Kidney epithelial cell (primary cell): ENCODE measurements around the gene TFPT. TPM values are rescaled to one million over a fixed set of nuclear protein-coding genes. Genes with fewer than 3 reads are reported as not detected.

Source experiments
- DNase-seq: peaks from one replicate; pipeline ENCODE4 v3.0.0-alpha.2; 2010; ENCODE audit warnings: low read depth
- H3K27me3 ChIP-seq: 2 replicates; pipeline ENCODE4 v1.6.0; 2011; ENCODE audit warnings: low read length; ENCODE audit not compliant: control insufficient read depth, insufficient read depth
- H3K36me3 ChIP-seq: 2 replicates; pipeline ENCODE4 v1.5.1; 2011; ENCODE audit warnings: low read length; ENCODE audit not compliant: control insufficient read depth, insufficient read depth
- H3K4me3 ChIP-seq: 2 replicates; pipeline ENCODE4 v1.5.1; 2011; ENCODE audit warnings: low read depth, mild to moderate bottlenecking, control low read depth, low read length
- total RNA-seq: library from RNA; depleted of rRNA; stranded (reverse); fragments of >200 nt; gene quantifications from 2 replicates; pipeline ENCODE4 v1.2.3, GENCODE V29; 2015
- TF ChIP-seq, protein P1 (sequence below): IDR thresholded peaks from 2 replicates; pipeline ENCODE4 v1.5.1; 2011; ENCODE audit warnings: mild to moderate bottlenecking, moderate library complexity, low read length, control low read depth, inconsistent platforms; ENCODE audit not compliant: insufficient read depth, poor library complexity, severe bottlenecking

Gene TFPT
- total RNA-seq, 1 donor from 2014 or later: 31.0 TPM

DNA sequence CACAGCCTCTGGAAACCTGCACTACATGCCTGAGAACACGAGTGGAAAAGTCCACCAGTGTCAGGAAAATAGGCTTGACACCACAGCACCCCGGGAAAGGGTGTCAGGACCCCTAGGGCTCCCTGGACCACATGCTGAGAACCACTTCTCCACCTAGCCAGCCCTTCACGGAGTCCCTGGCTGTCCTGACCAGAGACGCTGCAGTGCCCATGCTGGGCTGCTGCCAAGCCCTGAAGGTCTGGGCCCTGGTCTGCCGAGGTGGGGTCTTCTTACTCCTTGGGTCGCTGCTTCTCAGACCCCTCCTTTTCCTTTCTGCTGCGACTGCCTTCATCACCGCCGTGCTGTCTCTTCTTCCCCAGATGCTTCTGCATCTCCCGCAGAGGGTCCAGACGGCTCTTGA, 41.0 kb upstream of the TFPT start:
- no peak for DNase-seq
- Histone ChIP-seq H3K4me3 (no peak overlapping the region), H3K36me3 (peaks cover 4% of the 10 kb centered on the region), H3K27me3 (no peaks in the 10 kb centered on the region)
- TF ChIP-seq, protein P1, sequence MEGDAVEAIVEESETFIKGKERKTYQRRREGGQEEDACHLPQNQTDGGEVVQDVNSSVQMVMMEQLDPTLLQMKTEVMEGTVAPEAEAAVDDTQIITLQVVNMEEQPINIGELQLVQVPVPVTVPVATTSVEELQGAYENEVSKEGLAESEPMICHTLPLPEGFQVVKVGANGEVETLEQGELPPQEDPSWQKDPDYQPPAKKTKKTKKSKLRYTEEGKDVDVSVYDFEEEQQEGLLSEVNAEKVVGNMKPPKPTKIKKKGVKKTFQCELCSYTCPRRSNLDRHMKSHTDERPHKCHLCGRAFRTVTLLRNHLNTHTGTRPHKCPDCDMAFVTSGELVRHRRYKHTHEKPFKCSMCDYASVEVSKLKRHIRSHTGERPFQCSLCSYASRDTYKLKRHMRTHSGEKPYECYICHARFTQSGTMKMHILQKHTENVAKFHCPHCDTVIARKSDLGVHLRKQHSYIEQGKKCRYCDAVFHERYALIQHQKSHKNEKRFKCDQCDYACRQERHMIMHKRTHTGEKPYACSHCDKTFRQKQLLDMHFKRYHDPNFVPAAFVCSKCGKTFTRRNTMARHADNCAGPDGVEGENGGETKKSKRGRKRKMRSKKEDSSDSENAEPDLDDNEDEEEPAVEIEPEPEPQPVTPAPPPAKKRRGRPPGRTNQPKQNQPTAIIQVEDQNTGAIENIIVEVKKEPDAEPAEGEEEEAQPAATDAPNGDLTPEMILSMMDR: no peak

DNA sequence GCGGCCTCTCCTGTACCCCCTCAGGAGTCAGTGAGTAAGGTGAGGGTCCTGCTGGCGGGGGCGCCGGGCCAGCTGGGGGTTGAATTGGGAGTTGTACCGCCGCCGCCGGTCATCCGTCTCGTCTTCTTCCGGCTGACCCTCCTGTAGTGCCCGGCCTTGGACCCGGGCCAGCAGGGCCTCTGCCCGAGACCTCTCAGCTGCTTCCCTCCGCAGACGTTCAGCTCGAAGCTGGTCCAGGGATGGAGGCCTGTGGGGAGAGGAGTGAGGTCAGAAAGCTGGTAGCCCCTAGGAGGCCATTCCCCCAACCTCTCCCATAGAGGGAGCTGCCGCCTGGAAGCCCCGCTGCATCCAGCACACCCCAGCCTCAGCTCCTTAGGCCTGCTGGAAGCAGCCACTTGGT, 40.2 kb upstream of the TFPT start:
- DNase-seq: no peak
- peaks cover 5% of the 10 kb centered on the region for H3K36me3 ChIP-seq
- no peaks in the 10 kb centered on the region for H3K27me3 ChIP-seq
- TF ChIP-seq, protein P1: no peak
- no peak overlapping the region for H3K4me3 ChIP-seq

DNA sequence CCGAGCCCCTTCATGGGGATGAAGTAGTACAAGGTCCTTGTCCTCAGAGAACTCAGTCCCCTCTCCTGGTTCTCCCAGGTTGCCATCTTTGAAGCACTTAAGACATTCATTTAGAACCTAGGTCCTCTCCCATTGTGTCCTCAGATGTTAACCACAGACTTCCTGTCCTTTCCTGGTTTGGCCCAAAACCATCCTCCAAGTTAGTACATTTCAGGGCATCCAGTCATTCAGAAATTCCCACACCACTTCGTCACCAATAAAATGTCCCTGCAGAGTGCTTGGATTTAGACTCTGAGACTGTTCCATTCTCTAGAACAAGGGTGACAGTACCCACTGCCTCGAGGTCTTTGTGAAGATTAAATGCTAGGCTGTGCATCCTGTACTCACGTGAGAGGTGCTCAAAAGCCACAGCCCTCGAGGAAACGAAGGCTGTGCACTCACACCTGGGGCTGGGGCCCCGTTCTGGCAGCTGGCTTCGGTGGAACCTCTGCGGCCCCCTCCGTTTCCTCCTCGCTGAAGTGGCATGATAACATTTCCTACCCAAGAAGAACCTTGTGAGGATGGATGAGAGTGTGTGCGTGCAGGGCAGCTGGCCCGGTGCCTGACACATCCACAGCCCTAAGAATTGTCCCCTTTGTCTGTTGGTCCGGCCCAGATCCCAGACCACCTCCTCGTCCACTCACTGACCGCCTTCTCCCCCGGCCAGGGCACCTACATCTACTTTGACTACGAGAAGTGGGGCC, 39.3 kb upstream of the TFPT start:
- Histone ChIP-seq H3K27me3 (no peaks in the 10 kb centered on the region), H3K4me3 (no peak overlapping the region), H3K36me3 (peaks cover 5% of the 10 kb centered on the region)
- DNase-seq: no peak
- TF ChIP-seq, protein P1: no peak

DNA sequence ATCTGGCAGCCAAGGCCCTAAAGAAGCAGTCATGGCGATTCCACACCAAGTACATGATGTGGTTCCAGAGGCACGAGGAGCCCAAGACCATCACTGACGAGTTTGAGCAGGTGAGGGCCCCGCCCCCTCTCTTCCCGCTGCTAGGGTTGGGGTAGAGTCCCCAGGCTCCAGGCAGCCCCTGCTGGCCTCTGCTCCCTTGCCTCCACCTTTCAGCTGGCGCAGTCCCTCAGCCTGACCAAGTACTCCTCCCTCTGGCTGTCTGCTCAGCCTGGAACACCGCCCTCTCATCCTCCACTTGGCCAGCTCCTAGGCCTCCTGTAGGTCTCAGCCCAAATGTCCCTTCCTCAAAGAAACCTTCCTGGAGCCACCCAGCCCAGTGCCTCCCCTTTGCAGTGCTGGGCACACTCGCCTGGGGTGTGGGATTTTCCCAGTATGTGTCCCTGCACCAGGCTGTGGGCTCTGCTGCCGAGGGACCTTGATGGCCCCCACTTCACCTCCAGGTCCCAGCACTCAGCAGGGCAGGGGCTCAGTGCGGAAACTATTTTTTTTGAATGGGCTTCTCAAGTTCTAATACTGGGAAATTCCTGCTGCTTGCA, 38.4 kb upstream of the TFPT start:
- TF ChIP-seq, protein P1: no peak
- DNase-seq: no peak
- Histone ChIP-seq H3K27me3 (no peaks in the 10 kb centered on the region), H3K4me3 (no peak overlapping the region), H3K36me3 (peaks cover 8% of the 10 kb centered on the region)

DNA sequence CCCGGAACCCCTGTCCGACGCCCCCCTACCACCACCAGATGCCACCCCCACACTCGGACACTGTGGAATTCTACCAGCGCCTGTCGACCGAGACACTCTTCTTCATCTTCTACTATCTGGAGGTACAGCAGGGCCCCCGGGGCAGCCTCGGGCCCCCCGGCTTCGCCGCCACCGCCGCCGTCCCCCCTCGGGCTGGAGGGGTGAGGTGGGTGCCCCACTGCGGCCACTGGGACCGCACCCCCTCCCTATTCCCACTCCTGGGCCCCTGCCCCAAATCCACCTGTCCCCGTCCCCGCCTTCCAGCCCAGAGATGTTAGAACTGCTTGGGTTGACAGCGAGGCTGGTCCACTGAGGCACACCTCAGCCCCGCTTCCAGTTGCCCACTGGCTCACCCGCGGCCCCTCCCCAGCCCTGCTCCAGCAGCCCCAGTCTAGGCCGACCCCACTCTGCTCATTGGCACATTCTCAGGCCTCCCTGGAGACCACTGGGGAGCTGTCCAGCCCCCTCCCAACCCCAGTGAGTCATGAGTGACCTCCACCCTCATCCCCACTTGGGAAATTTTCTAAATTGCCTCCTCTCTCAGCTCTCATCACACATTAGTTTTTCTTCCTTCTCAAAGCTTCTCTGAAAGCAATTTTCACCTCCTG, 37.5 kb upstream of the TFPT start:
- TF ChIP-seq, protein P1: no peak
- DNase-seq: no peak
- Histone ChIP-seq H3K4me3 (no peak overlapping the region), H3K36me3 (peaks cover 8% of the 10 kb centered on the region), H3K27me3 (no peaks in the 10 kb centered on the region)

DNA sequence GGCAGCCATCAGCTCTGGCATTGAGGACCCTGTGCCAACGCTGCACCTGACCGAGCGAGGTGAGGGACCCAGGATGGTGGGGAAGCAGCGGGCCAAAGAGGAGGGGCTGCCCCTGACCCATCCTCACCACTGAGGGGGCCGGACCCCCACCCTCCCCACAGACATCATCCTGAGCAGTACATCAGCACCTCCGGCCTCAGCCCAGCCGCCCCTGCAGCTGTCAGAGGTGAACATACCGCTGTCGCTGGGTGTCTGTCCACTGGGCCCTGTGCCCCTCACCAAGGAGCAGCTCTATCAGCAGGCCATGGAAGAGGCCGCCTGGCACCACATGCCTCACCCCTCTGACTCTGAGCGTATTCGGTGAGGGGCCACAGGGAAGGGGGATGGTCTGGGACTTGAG, 36.8 kb upstream of the TFPT start:
- Histone ChIP-seq H3K27me3 (no peaks in the 10 kb centered on the region), H3K36me3 (peaks cover 8% of the 10 kb centered on the region), H3K4me3 (no peak overlapping the region)
- no peak for DNase-seq
- TF ChIP-seq, protein P1: no peak
